OCI-M2 (cell line): Measurements from ENCODE around the gene SOWAHC.
"Not testable (repeated sequence)": the region's sequence is repeated elsewhere in the genome, so short reads cannot be mapped to it uniquely, and the experiment has no call there.

ENCODE experiments used
- DNase-seq: peaks from one replicate; lab custom pipeline; 2025; ENCODE audit not compliant: unreplicated experiment; lab: John Stamatoyannopoulos, UW

SOWAHC gene

GRCh38 chr2:109613922-109614714 lies at the start of gene SOWAHC, which contains the start of gene SEPTIN10:
TSS of gene SOWAHC (plus strand) at chr2:109614364. CDS start at chr2:109614490, 126 bp downstream.
TSS of gene SEPTIN10 (minus strand) at chr2:109613966. CDS start at chr2:109613827, 139 bp downstream.
- DNase-seq: no peak

- no peak for DNase-seq
Measured at GRCh38 chr2:109575373-109575772, 38.8 kb upstream of the SOWAHC start.

DNA sequence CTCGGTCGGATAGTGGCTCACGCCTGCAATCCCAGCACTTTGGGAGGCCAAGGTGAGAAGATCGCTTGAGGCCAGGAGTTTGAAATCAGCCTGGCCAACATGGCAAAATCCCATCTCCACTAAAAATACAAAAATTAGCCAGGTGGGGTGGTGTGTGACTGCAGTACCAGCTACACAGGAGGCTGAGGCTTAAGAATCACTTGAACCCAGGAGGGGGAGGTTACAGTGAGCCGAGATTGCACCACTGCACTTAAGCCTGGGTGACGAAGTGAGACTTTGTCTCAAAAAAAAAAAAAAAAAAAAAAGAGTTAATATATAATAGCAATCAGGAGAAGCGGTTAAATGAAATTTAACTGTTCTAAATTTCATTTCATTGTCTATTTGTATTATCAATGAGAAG lies 36.5 kb upstream of the SOWAHC start:
- DNase-seq: not testable (repeated sequence)

- DNase-seq: no peak
Measured at GRCh38 chr2:109582928-109583895, 31.0 kb upstream of the SOWAHC start.

DNA sequence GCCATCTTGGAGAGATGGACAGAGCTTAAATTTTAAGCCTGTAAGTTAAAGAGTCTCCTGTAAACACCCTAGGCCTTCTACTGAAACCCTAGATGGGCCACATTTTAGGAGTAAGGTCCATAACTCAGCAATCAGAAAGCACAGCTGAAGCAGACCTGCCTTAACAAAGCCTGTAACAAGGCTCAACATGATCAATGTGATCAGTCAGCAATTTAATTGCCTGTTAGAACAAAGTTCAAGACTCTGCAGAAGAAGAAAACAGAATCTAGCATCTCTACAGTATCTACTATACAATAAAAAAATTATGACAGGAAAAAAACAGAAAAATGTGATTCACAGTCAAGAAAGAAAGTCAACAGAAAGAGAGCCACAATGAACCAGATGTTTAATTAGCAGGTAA lies 27.5 kb upstream of the SOWAHC start:
- DNase-seq: no peak

- DNase-seq: no peak
Measured at GRCh38 chr2:109591206-109591605, 23.0 kb upstream of the SOWAHC start.

GRCh38 chr2:109592905-109593304 lies 21.3 kb upstream of the SOWAHC start:
- no peak for DNase-seq

- no peak for DNase-seq
Measured at GRCh38 chr2:109594246-109594885, 19.8 kb upstream of the SOWAHC start.

DNA sequence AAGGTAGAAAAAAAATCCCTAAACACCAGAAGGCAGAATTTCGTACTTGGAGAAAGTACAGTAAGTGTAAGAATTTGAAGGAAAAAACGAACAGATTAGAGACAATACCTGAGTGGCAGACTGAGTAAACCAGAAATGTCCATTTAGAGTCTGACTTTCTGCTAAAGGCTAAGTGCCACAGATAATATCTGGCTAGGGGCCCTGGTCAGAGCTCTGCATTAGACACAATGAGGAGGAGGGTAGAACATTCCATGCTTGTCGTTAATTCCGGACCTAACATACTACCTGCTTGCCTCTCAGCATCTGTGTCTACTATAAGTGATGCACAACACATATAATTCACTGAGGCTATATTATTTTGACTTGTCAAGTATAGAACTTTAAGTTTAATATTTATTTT lies 18.5 kb upstream of the SOWAHC start:
- DNase-seq: no peak

- DNase-seq: no peak
Measured at GRCh38 chr2:109597283-109597682, 16.9 kb upstream of the SOWAHC start.

DNA sequence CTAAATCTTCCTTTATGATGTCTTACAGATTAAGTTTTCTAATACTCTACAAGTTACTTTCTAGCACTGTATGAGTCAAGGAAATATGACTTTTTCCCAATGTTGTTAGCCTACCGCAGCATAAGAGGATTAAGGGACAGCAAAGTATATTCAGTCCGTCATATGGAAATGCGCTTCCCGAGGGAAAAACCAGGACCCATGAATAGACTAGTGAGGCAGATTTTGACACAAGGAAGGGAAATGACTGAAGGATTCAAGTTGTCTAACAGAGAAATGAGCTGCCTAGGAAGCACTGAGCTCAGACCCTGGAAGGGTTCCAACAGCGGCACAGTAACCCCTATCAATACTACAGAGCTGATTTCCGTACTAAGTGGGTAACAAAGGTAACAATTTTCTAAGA lies 12.4 kb upstream of the SOWAHC start:
- DNase-seq: no peak

- no peak for DNase-seq
Measured at GRCh38 chr2:109602617-109603188, 11.5 kb upstream of the SOWAHC start.

- DNase-seq: no peak
Measured at GRCh38 chr2:109604597-109604996, 9.6 kb upstream of the SOWAHC start.

GRCh38 chr2:109607766-109608165 lies 6.4 kb upstream of the SOWAHC start:
- DNase-seq: no peak

GRCh38 chr2:109609352-109610024 lies 4.7 kb upstream of the SOWAHC start:
- no peak for DNase-seq

DNA sequence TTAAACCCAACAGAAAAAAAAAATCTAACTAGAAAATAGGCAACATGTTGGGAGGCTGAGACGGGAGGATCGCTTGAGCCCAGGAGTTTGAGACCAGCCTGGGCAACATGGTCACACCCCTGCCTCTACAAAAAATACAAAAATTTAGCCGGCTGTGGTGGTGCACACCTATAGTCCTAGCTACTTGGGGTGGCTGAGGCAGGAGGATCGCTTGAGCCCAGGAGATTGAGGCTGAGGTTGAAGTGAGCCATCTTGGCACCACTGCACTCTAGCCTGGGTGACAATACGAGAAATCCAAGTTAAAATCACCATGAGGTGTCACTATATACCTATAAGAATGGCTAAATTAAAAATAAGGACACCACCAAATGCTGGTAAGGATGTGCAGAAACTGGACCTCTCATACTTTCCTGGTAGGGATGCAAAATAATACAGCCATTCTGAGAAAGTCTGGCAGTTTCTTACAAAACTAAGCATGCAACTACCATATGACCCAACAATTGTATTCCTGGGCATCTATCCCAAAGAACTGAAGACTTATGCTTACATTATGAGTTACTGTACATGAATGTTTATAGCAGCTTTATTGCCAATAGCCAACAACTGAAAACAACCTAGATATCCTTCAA lies 2.6 kb upstream of the SOWAHC start:
- no peak for DNase-seq

DNA sequence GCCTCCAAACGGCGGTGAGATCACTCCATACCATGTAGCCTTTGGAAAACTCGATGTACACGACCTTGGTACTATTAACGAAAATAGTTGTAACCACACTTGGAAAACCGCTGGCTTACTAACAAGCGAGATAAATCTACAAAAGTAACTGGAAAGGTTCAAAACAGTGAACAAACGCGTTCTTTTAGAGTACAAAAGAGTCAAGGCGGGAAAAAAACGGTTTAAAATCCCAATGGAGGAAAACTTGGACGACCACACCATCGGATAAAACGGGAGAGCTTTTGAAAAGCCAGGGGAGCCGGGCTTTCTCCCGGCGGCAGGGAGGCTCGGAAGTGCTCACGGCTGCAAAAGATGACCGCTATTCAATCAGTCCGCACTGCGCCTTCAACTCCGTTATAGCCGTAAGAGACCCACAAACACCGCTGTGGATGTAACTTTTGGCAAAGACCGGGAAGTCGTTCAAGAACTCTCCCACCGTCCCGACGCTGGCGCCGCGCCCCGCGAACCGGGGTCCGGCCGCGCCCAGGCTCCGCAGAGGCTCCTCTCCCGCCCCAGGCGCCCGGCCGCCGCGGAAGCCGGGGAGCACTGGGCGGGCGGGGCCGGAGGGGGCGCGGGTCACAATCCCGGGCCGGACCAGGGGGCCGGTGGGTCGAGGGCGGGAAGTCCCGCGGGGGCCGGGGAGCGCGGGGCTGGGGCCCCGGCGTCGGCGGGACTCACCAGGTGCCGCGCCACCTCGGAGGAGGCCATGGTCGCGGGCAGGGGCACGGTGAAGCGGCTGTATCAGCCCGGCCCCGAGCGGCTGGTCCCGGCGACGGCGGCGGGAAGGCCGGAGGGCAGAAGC lies 863 bp upstream of the SOWAHC start:
- no peak for DNase-seq

GRCh38 chr2:109614715-109615636 lies 812 bp downstream of the SOWAHC start:
- no peak for DNase-seq
